BJ (cell line): Measurements from ENCODE around the gene DACH1. TPM values are rescaled to one million over a fixed set of nuclear protein-coding genes. Genes with fewer than 3 reads are reported as not detected.

Source experiments
- CTCF ChIA-PET: fragments of 350-600 bp; formaldehyde crosslinking; extraction: SDS; loops from one replicate; lab custom pipeline; 2021; ENCODE audit warnings: antibody characterized with exemption, inconsistent platforms; lab: Yijun Ruan, JAX
- POLR2A ChIA-PET: fragments of 300-600 bp; sonication (Branson Sonifier 250); formaldehyde crosslinking; extraction: SDS; loops from one replicate; lab custom pipeline; 2021; ENCODE audit warnings: antibody characterized with exemption; lab: Charles Lee
- DNase-seq: peaks from one replicate; pipeline ENCODE4 v3.0.0-alpha.2; 2011; ENCODE audit warnings: low read depth
- H3K27me3 ChIP-seq: 2 replicates; pipeline ENCODE4 v1.6.0; 2011; ENCODE audit warnings: low read length; ENCODE audit not compliant: control insufficient read depth, insufficient read depth
- H3K36me3 ChIP-seq: 2 replicates; pipeline ENCODE4 v1.5.1; 2011; ENCODE audit warnings: low read length; ENCODE audit not compliant: control insufficient read depth, insufficient read depth
- H3K4me3 ChIP-seq: 2 replicates; pipeline ENCODE4 v1.5.1; 2011; ENCODE audit warnings: low read depth, mild to moderate bottlenecking, control low read depth, low read length
- CTCF ChIP-seq: IDR thresholded peaks from 2 replicates; pipeline ENCODE4 v1.5.1; 2011; ENCODE audit warnings: low read depth, mild to moderate bottlenecking, control low read depth, inconsistent platforms, low read length, moderate library complexity; ENCODE audit not compliant: insufficient read depth
- polyA plus RNA-seq: library from polyadenylated mRNA; depleted of rRNA; stranded (reverse); fragments of >200 nt; gene quantifications from 2 replicates; pipeline ENCODE4 v1.2.3, GENCODE V29; 2011

The DACH1 gene
- polyA plus RNA-seq, 1 experiment, result 0.01 TPM

- Histone ChIP-seq H3K27me3 (no peaks in the 10 kb centered on the region), H3K4me3 (no peak overlapping the region), H3K36me3 (no peaks in the 10 kb centered on the region)
- no peak for DNase-seq
- no peak for TF ChIP-seq CTCF
- ChIA-PET CTCF (no interaction called here), POLR2A (no interaction called here)
Observed at GRCh38 chr13:71854401-71854800, 12.6 kb downstream of the DACH1 start.

GRCh38 chr13:71853725-71854124 lies 13.3 kb downstream of the DACH1 start:
- Histone ChIP-seq H3K4me3 (no peak overlapping the region), H3K27me3 (no peaks in the 10 kb centered on the region), H3K36me3 (no peaks in the 10 kb centered on the region)
- ChIA-PET POLR2A (no interaction called here), CTCF (no interaction called here)
- DNase-seq, result no peak
- TF ChIP-seq CTCF, result no peak

- no peak overlapping the region for H3K4me3 ChIP-seq
- ChIA-PET CTCF (no interaction called here), POLR2A (no interaction called here)
Observed at GRCh38 chr13:71852736-71853135, 14.3 kb downstream of the DACH1 start.

GRCh38 chr13:71851498-71852409 lies 15.2 kb downstream of the DACH1 start:
- CTCF ChIA-PET, result interaction anchor here (1.0 kb wide), 1 partner anchor 37 kb away, joined by 3 read pairs; no protein-coding TSS in a partner anchor
- H3K27me3 ChIP-seq, result no peaks in the 10 kb centered on the region
- no peak for DNase-seq
- TF ChIP-seq CTCF, result no peak
- no peak overlapping the region for H3K4me3 ChIP-seq
- no peaks in the 10 kb centered on the region for H3K36me3 ChIP-seq
- POLR2A ChIA-PET, result no interaction called here

More at GRCh38 chr13:71852736-71853135, 14.3 kb downstream of the DACH1 start:
- Histone ChIP-seq H3K27me3 (no peaks in the 10 kb centered on the region), H3K36me3 (no peaks in the 10 kb centered on the region)
- DNase-seq, result no peak
- no peak for TF ChIP-seq CTCF

- H3K36me3 ChIP-seq, result no peaks in the 10 kb centered on the region
- DNase-seq, result no peak
- ChIA-PET CTCF (no interaction called here), POLR2A (no interaction called here)
- no peaks in the 10 kb centered on the region for H3K27me3 ChIP-seq
- no peak for TF ChIP-seq CTCF
- no peak overlapping the region for H3K4me3 ChIP-seq
Observed at GRCh38 chr13:71842003-71842402, 25.0 kb downstream of the DACH1 start.
